MM.1S (cell line): ENCODE data around the gene MYO5C.

ENCODE experiments used
- EZH2 ChIP-seq: fragments of 300-600 bp; sonication (generic); optimal IDR thresholded peaks from 2 replicates; pipeline ENCODE3; 2017; ENCODE audit warnings: low read depth, mild to moderate bottlenecking, antibody characterized with exemption, low read length, mixed read lengths
- EZH2phosphoT487 ChIP-seq: fragments of 300-600 bp; sonication (generic); IDR thresholded peaks from 2 replicates; pipeline ENCODE4 v1.6.1; 2018; ENCODE audit warnings: antibody characterized with exemption, low read length
- TF ChIP-seq, protein P1 (sequence below): fragments of 300-600 bp; sonication (generic); IDR thresholded peaks from 2 replicates; pipeline ENCODE4 v1.5.1; 2016; ENCODE audit warnings: antibody characterized with exemption, low read length, mixed read lengths

- TF ChIP-seq EZH2 (no peak), EZH2phosphoT487 (no peak)
- TF ChIP-seq, protein P1, sequence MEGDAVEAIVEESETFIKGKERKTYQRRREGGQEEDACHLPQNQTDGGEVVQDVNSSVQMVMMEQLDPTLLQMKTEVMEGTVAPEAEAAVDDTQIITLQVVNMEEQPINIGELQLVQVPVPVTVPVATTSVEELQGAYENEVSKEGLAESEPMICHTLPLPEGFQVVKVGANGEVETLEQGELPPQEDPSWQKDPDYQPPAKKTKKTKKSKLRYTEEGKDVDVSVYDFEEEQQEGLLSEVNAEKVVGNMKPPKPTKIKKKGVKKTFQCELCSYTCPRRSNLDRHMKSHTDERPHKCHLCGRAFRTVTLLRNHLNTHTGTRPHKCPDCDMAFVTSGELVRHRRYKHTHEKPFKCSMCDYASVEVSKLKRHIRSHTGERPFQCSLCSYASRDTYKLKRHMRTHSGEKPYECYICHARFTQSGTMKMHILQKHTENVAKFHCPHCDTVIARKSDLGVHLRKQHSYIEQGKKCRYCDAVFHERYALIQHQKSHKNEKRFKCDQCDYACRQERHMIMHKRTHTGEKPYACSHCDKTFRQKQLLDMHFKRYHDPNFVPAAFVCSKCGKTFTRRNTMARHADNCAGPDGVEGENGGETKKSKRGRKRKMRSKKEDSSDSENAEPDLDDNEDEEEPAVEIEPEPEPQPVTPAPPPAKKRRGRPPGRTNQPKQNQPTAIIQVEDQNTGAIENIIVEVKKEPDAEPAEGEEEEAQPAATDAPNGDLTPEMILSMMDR, result no peak
These were observed 23.3 kb upstream of the MYO5C start for GRCh38 chr15:52318729-52319500.
